NCI-H1048 (cell line): Measurements from ENCODE around the gene RIN3.
"Not testable (repeated sequence)": the region's sequence is repeated elsewhere in the genome, so short reads cannot be mapped to it uniquely, and the experiment has no call there.

Experiments used
- DNase-seq: peaks from one replicate; lab custom pipeline; 2025; lab: John Stamatoyannopoulos, UW

The RIN3 gene

DNA sequence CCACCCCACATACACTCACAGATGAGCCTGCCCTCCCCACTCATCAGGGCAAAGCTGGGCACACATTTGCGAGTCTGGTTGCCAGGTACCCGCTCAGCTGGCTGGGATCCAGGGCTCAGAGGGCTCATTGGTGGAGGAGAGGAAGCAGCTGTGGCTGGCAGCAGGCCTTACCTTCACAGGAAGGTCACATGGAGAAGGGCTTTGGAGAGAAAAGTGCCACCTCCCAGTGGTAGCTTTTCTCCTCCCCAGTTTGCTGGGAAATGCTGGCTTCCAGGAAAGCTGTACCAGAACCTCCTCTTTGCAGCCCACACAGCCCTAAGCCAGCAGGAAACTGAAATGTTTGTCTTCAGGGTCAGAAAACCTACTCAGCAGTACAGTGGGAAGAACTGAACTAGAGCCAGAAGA lies 179.2 kb downstream of the RIN3 start:
- DNase-seq: no peak

DNA sequence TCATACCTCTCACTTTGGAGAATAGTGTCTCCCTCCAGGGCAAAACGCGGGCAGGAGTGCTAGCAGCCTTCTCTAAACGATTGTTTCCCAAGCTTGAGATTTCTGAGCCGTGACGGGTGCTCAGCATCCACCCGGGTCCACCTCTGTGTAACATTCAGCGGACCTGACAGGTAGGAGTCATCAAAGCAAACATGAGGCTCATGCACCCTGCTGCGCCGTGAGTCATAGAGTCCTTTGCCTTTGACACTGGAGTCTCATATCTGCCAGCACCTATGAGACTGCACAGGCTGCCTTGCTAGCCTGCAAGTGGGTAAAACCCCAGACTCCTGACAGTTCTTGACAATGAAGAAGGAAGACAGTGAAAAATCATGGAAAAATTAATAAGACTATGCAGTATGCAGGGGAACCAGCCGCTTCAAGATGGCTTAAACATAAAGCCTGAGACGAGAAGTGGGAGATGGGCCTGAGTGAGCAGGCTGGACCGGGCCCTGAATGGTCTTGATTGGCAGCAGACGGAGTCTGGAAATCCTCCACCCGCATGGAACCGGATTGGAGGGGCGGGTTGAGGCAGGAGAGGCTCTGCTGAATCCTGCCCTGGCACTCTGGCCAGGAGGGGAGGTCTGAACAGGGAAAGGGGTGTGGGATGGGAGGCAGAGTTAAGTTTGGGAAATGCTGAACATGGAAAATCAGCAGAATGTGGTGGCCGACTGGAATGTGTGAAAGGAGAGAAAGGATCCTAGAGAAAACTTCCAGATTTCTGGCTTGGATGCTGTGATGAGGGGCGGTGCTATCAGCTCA lies 180.6 kb downstream of the RIN3 start:
- DNase-seq: no peak

- DNase-seq: no peak
These were observed 181.2 kb downstream of the RIN3 start for GRCh38 chr14:92694807-92695206.

- DNase-seq: no peak
These were observed 182.0 kb downstream of the RIN3 start for GRCh38 chr14:92695562-92695961.

DNA sequence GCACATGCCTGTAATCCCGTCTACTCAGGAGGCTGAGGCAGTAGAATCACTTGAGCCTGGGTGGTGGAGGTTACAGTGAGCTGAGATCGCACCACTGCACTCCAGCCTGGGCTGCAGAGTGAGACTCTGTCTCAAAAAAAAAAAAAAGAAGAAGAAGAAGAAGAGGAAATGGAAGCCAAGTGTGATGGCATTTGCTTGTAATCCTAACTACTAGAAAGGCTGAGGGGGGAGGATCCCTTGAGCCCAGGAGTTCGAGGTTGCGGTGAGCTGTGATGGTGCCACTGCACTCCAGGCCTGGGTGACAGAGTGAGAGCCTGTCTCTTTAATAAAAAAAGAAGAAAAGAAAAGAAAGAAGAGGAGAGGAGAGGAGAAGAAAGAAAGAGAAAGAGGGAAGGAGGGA lies 182.8 kb downstream of the RIN3 start:
- DNase-seq: no peak

GRCh38 chr14:92698393-92698792 lies 184.8 kb downstream of the RIN3 start:
- DNase-seq: no peak

DNA sequence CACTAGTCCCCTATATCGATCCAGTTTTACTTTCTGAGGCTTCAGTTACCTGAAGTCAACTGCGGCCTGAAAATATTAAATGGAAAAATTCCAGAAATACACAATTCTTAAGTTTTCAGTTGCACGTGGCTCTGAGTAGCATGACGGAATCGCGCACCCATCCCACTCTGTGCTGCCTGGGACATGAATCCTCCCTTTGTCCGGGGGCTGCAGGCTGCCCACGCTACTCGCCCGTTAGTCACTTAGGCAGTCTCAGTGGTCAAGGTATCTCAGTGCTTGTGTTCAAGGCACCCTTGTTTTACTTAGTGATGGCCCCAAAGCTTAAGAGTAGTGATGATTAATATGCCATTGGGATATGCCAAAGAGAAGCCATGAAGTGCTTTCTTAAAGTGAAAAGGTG lies 188.2 kb downstream of the RIN3 start:
- DNase-seq: no peak

DNA sequence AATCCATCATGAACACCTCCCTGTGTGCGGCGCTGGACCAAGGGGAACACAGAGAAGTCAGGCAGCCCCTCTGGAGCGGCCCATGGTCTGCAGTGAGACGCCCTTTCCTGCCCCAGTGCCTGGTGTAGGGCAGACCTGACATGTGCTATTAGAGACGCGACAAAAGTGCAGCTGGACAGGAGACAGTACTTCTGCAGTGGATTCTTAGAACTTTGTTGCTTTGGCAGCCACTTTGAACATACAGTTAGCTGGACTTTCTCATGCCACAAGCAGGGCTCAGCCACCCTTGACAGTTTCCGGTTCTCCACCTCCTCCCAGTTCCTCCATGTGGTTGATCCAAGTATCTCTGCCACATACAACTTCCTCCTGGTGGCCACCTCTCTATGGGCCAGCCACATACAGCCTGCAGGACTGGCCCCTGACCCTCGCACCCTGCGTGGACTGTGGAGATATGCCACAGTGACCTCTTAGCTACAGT lies 188.9 kb downstream of the RIN3 start:
- DNase-seq: no peak

DNA sequence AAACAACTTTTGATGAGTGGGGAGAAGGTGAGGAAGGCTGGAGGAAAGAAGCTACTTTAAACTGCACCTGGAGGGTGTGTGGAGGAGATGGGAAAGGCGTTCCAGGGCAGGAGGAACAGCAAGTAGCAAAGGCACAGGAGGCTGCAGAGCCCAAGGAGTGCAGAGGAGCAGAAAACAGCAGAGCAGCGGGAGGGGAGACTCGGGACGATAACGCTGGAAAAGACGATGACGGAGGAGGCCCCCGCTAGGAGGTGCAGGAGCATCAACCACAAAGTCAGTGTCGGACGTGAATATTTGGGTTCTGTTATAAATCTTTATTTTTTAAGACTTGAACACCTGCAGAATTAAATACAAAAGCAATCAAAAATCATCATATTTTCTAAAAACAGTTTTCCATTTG lies 189.9 kb downstream of the RIN3 start:
- DNase-seq: no peak

- DNase-seq: no peak
These were observed 190.6 kb downstream of the RIN3 start for GRCh38 chr14:92704036-92704804.

GRCh38 chr14:92704821-92705220 lies 191.2 kb downstream of the RIN3 start:
- DNase-seq: no peak

DNA sequence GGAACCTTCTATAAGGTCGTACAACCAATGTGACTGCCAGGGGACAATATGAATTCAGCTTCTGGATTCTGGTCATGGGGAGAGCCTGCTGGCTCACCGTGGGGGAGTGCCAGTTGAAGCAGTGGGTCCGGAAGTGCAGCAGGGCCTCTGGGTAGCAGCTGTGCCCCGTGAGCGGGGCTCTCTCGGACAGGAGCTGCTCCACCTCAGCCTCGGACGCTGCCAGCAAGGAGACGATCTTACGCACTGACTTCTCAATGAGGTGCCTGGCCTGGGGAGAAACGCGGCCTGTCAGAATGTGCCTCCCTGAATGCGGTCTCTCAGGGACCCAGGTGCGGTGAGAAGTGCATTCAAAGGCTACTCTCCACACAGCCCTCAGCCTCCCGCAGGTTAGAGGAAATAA lies 192.8 kb downstream of the RIN3 start:
- DNase-seq: no peak

DNA sequence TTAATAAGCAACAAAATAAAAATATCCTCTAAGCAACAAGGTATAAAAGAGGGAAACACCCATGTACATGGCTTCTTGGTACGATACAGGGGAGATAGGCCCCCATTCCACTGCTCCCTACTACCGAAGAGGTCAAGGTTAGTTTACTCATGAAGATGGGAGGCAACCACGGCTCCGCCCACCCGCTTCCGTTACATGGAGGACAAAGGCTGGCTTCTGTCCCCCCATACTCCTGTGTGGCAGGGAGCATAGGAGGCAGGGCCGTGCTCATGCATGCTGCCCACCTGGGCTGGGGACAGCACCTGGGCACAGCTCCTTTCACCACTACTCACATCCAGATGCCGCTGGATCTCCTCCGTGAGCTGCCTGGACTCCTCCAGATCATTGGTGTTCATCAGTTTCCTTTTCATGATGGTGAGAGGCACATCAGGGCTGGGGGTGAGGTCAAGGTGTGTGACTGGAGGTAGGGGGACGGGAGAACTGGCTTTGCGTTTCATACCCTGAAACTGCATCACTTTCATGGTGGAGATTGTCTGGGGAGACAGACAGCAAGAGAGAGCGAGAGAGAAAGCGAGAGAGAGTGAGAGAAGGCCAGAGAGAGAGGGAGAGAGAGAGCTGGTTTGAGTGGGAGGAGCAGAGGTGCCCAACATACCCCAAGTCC lies 195.9 kb downstream of the RIN3 start:
- DNase-seq: no peak

DNA sequence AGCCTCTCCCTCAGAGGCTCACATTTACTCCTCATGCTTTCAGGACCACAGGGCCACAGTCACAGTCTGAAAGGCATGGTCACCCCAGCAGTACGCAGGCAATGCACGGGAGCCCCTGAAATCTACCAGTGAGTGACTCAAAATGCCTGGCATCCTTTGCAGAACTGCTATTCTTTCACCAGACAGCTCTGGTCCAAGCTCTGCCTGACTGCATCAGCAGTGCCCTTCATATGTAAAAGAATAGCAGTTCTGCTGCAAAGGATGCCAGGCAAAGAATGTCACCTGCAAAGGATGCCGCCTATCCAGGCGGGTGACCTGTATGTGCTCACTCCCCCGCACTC lies 196.4 kb downstream of the RIN3 start:
- no peak for DNase-seq

GRCh38 chr14:92711976-92712653 lies 198.5 kb downstream of the RIN3 start:
- DNase-seq: no peak

DNA sequence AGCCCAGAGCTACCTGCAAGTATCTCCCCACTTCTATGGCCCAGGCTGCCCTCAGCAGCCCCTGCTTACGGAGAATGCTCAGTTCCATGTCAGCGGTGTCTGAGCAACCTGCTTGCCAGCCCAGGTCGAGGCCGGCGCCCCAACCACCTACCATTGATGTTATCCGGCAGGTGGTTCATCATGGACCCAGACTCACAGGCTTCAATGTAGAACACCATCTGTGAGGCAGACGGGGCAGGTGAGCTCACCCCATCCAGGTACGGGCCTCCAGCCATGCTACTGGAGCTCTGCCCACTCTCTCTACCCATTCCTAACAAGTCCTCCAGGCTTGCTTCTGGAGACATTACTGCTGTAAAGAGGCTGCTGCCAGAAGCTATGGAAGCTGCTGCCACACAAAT lies 199.1 kb downstream of the RIN3 start:
- no peak for DNase-seq

- not testable (repeated sequence) for DNase-seq
These were observed 201.2 kb downstream of the RIN3 start for GRCh38 chr14:92714739-92715307.

GRCh38 chr14:92716131-92716530 lies 202.6 kb downstream of the RIN3 start:
- no peak for DNase-seq

- no peak for DNase-seq
These were observed 204.0 kb downstream of the RIN3 start for GRCh38 chr14:92717571-92718042.

- DNase-seq: no peak
These were observed 205.1 kb downstream of the RIN3 start for GRCh38 chr14:92718664-92719063.

GRCh38 chr14:92719421-92719820 lies 205.8 kb downstream of the RIN3 start:
- no peak for DNase-seq

DNA sequence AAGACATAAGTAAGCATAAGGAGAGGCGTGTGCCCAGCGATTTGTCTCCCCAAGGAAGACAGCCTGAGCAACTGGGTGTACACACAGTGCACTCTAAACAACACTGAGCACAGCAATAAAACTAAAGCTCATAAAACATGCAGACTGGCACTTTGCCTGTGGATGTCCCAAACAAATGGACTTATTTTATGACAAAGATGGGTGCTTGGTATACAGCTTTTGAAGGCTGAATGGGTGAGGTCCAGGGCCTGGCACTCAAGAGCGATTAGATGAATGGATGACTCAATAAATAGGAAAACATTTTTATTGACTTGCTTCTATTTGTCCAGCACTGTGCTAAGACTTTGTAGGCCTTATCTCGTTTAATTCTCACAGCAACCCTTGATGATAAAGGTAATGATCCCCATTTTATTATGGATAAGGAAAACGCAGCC lies 206.3 kb downstream of the RIN3 start:
- no peak for DNase-seq
